GM12878 (cell line): ENCODE data around the gene CXCL12. TPM values are rescaled to one million over a fixed set of nuclear protein-coding genes. Genes with fewer than 3 reads are reported as not detected.

ENCODE experiments used
- ATAC-seq: fragments of 200-7000 bp; cut with Tn5 transposase; 3 replicates; pipeline ENCODE4 v1.9.1; 2020; ENCODE audit warnings: mild to moderate bottlenecking, moderate library complexity
- BruUV-seq: library from RNA; stranded (reverse); fragments of 400-500 nt; replicated peaks from 2 replicates; lab custom pipeline; 2021; lab: Mats Ljungman, UMichigan
- CTCF ChIA-PET: fragments of 300-600 bp; sonication (Branson Sonifier 250); formaldehyde crosslinking; extraction: SDS; loops from one replicate; lab custom pipeline; 2021; ENCODE audit warnings: inconsistent platforms; lab: Yijun Ruan, JAX
- POLR2A ChIA-PET: fragments of 350-600 bp; formaldehyde crosslinking; extraction: SDS; loops from one replicate; lab custom pipeline; 2021; ENCODE audit warnings: inconsistent platforms; lab: Charles Lee
- RAD21 ChIA-PET: fragments of 300-600 bp; sonication (Branson Sonifier 250); formaldehyde crosslinking; loops from one replicate; lab custom pipeline; 2023; ENCODE audit warnings: antibody characterized with exemption; ENCODE audit not compliant: unreplicated experiment; lab: Charles Lee
- SMC1A ChIA-PET: fragments of 300-600 bp; sonication (Branson Sonifier 250); formaldehyde crosslinking; loops from one replicate; lab custom pipeline; 2023; ENCODE audit not compliant: unreplicated experiment, uncharacterized antibody; lab: Charles Lee
- DNase-seq: peaks from one replicate; pipeline ENCODE4 v3.0.0-alpha.2; 2011; ENCODE audit warnings: low read depth, low spot score
- FAIRE-seq: peaks from 3 replicates; lab custom pipeline; 2011; peaks lifted over from hg19 to GRCh38; lab: Jason Lieb, UNC
- H2AFZ ChIP-seq: 2 replicates; pipeline ENCODE4 v1.6.0; 2011; ENCODE audit warnings: low read depth, low read length, control low read depth; ENCODE audit not compliant: control insufficient read depth
- H3K27ac ChIP-seq: 2 replicates; pipeline ENCODE4 v1.5.1; 2011; ENCODE audit warnings: control low read depth; ENCODE audit not compliant: control insufficient read depth, insufficient read depth
- H3K27me3 ChIP-seq, 2 experiments: replicated peaks in 1 of 2; 2 replicates each; pipeline versions ENCODE4 v1.6.0 to v1.6.1; 2011; ENCODE audit warnings: low read length in 1 of 2; ENCODE audit not compliant: control insufficient read depth in 2 of 2, insufficient read depth in 2 of 2
- H3K36me3 ChIP-seq, 2 experiments: 2 replicates each; pipeline ENCODE4 v1.5.1; 2011; ENCODE audit warnings: low read length in 1 of 2; ENCODE audit not compliant: control insufficient read depth in 2 of 2, insufficient read depth in 2 of 2
- H3K4me1 ChIP-seq: 2 replicates; pipeline ENCODE4 v1.6.1; 2011; ENCODE audit warnings: mild to moderate bottlenecking, low read length, moderate library complexity, mixed read lengths; ENCODE audit not compliant: control insufficient read depth, insufficient read depth
- H3K4me2 ChIP-seq: 2 replicates; pipeline ENCODE4 v1.6.0; 2011; ENCODE audit warnings: control low read depth; ENCODE audit not compliant: control insufficient read depth, insufficient read depth
- H3K4me3 ChIP-seq: fragments of 200-600 bp; sonication (generic); 2 replicates; pipeline ENCODE4 v1.5.1; 2016
- H3K79me2 ChIP-seq: 2 replicates; pipeline ENCODE4 v1.6.0; 2011; ENCODE audit warnings: low read length; ENCODE audit not compliant: control insufficient read depth, insufficient read depth
- H3K9ac ChIP-seq: 2 replicates; pipeline ENCODE4 v1.8.0; 2011; ENCODE audit warnings: low read length, control low read depth, mixed read lengths; ENCODE audit not compliant: control insufficient read depth, insufficient read depth
- H3K9me3 ChIP-seq: replicated peaks from 3 replicates; pipeline ENCODE4 v1.5.1; 2011; ENCODE audit warnings: mild to moderate bottlenecking, low read length; ENCODE audit not compliant: control insufficient read depth, insufficient read depth
- H4K20me1 ChIP-seq: 2 replicates; pipeline ENCODE4 v1.6.0; 2011; ENCODE audit not compliant: control insufficient read depth, insufficient read depth
- BACH1 ChIP-seq: fragments of 450-650 bp; IDR thresholded peaks from 2 replicates; pipeline ENCODE4 v1.6.1; 2017; ENCODE audit warnings: mild to moderate bottlenecking, borderline replicate concordance
- IKZF1 ChIP-seq: fragments of 450-650 bp; conservative IDR thresholded peaks from 2 replicates; pipeline ENCODE4 v1.6.1; 2017; ENCODE audit warnings: antibody characterized with exemption, mild to moderate bottlenecking
- JUND ChIP-seq: IDR thresholded peaks from 2 replicates; pipeline ENCODE4 v1.6.1; 2012; ENCODE audit warnings: low read depth, mild to moderate bottlenecking, low read length, improper control_type of control experiment, moderate library complexity
- KLF5 ChIP-seq: fragments of 450-650 bp; IDR thresholded peaks from 2 replicates; pipeline ENCODE4 v1.6.1; 2014; ENCODE audit warnings: mild to moderate bottlenecking; ENCODE audit not compliant: partially characterized antibody
- MTA2 ChIP-seq: fragments of 450-650 bp; IDR thresholded peaks from 2 replicates; pipeline ENCODE4 v1.6.1; 2016; ENCODE audit warnings: low read depth, mild to moderate bottlenecking, moderate library complexity
- POLR2A ChIP-seq: IDR thresholded peaks from 2 replicates; pipeline ENCODE4 v1.6.1; 2011; ENCODE audit warnings: low read depth, mild to moderate bottlenecking, low read length
- POLR2AphosphoS5 ChIP-seq: IDR thresholded peaks from 2 replicates; pipeline ENCODE4 v1.6.1; 2011; ENCODE audit warnings: mild to moderate bottlenecking, low read length, inconsistent platforms
- SP1 ChIP-seq: IDR thresholded peaks from one replicate; pipeline ENCODE4 v1.6.1; 2011; ENCODE audit warnings: low read depth, low read length
- SRF ChIP-seq, 2 experiments: IDR thresholded peaks; 2 replicates each; pipeline ENCODE4 v1.6.1; 2011; ENCODE audit warnings: low read depth in 2 of 2, low read length in 2 of 2, mild to moderate bottlenecking in 1 of 2, moderate library complexity in 1 of 2
- ZSCAN29 ChIP-seq: fragments of 450-650 bp; IDR thresholded peaks from 2 replicates; pipeline ENCODE4 v1.6.1; 2017; ENCODE audit warnings: mild to moderate bottlenecking, moderate library complexity
- WGBS: methylation state at CpG from one replicate; pipeline ENCODE4 v1.1.6; 2016; ENCODE audit warnings: low lambda C conversion rate; ENCODE audit not compliant: insufficient replicate concordance, insufficient coverage; ENCODE audit errors: missing lambda C conversion rate; 5-methylcytosine and 5-hydroxymethylcytosine counted together
- in situ Hi-C: fragments of 300-500 bp; cut with MboI; formaldehyde crosslinking; loops from 9 replicates; pipeline ENCODE4 v1.14.3; 2018; ENCODE audit warnings: mixed read lengths
- intact Hi-C: fragments of 100-400 bp; cut with micrococcal nuclease; formaldehyde crosslinking; loops from one replicate; pipeline ENCODE4 v1.14.2; 2022; ENCODE audit not compliant: unreplicated experiment
- polyA plus RNA-seq, 11 experiments: library from polyadenylated mRNA; depleted of rRNA in 4 of 11; unstranded in 6 of 11; stranded (reverse) in 5 of 11; fragments of >200 nt; fragmentation: Nextera tagmentation in 4 of 11; fragmentation: Illumina TruSeq in 1 of 11; extraction: Ambion mirVana in 4 of 11; extraction: Trizol in 1 of 11; gene quantifications; 1 replicate in 1 of 11; 2 replicates in 10 of 11; pipeline versions ENCODE4 v1.2.1 to v1.2.3, GENCODE V29; 2011 to 2016; ENCODE audit warnings: inconsistent platforms in 2 of 11, missing spikeins in 2 of 11, low read depth in 1 of 11
- total RNA-seq, 4 experiments: library from RNA; depleted of rRNA in 3 of 4; stranded (reverse); fragments of >200 nt in 3 of 4; fragmentation: Illumina TruSeq in 1 of 4; extraction: Trizol in 1 of 4; gene quantifications; 2 replicates each; pipeline versions ENCODE4 v1.2.1 to v1.2.3, GENCODE V29; 2013 to 2021
- TF ChIP-seq, protein P1 (sequence below): fragments of 450-650 bp; IDR thresholded peaks from 2 replicates; pipeline ENCODE4 v1.6.1; 2017; ENCODE audit warnings: antibody characterized with exemption, mild to moderate bottlenecking, moderate library complexity
- TF ChIP-seq, protein P2 (sequence below): IDR thresholded peaks from 2 replicates; pipeline ENCODE4 v1.6.1; 2011; ENCODE audit warnings: mild to moderate bottlenecking, low read depth, low read length, moderate library complexity; ENCODE audit not compliant: insufficient replicate concordance
- TF ChIP-seq, protein P3 (sequence below): fragments of 450-650 bp; IDR thresholded peaks from 2 replicates; pipeline ENCODE4 v1.6.1; 2017; ENCODE audit warnings: mild to moderate bottlenecking, moderate library complexity

The CXCL12 gene
- total and polyA plus RNA-seq, 10 of the 15 experiments (the other 5 are each of a cell fraction or from before 2014, with no cell fraction given), result 0.03 to 4.5 (median 0.53) TPM

DNA sequence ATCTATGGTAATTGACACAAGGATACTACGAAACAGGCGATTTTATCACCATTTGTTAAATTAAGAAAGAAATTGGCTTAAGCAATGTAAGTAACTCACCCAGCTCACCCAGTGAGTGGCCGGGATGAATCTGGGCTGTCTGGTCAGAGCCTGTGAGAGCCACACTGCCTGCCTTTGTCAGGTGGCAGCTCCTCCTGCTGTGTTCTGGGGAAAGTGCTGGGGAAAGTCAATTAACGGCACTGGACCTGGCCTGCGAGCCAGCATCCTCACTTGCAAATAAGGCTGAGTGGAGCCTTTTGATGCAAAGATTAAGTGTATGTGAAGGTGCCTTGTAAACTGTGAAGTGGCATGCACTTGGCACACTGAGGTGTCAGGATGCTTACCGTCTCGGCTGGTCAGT, 13.4 kb upstream of the CXCL12 start:
- no peaks in the 10 kb centered on the region for H3K79me2 ChIP-seq
- H3K4me3 ChIP-seq, result no peak overlapping the region
- H3K27ac ChIP-seq, result no peak overlapping the region
- no peaks in the 10 kb centered on the region for H3K9me3 ChIP-seq
- H3K4me2 ChIP-seq, result no peak overlapping the region
- CTCF ChIA-PET, result no interaction called here
- SMC1A ChIA-PET, result no interaction called here
- ATAC-seq (no peak), DNase-seq (no peak)
- WGBS, result 14% methylated on average over 7 of the region's 7 CpGs
- RAD21 ChIA-PET, result no interaction called here
- BruUV-seq, result no TSS peak
- H3K36me3 ChIP-seq, result no peaks in the 10 kb centered on the region
- no peak overlapping the region for H2AFZ ChIP-seq
- POLR2A ChIA-PET, result no interaction called here
- no peak for TF ChIP-seq SRF (IDR thresholded peaks at IDR 0.05; ENCODE audit: low read depth in 2 of 2, low read length in 2 of 2)
- TF ChIP-seq, protein P1, sequence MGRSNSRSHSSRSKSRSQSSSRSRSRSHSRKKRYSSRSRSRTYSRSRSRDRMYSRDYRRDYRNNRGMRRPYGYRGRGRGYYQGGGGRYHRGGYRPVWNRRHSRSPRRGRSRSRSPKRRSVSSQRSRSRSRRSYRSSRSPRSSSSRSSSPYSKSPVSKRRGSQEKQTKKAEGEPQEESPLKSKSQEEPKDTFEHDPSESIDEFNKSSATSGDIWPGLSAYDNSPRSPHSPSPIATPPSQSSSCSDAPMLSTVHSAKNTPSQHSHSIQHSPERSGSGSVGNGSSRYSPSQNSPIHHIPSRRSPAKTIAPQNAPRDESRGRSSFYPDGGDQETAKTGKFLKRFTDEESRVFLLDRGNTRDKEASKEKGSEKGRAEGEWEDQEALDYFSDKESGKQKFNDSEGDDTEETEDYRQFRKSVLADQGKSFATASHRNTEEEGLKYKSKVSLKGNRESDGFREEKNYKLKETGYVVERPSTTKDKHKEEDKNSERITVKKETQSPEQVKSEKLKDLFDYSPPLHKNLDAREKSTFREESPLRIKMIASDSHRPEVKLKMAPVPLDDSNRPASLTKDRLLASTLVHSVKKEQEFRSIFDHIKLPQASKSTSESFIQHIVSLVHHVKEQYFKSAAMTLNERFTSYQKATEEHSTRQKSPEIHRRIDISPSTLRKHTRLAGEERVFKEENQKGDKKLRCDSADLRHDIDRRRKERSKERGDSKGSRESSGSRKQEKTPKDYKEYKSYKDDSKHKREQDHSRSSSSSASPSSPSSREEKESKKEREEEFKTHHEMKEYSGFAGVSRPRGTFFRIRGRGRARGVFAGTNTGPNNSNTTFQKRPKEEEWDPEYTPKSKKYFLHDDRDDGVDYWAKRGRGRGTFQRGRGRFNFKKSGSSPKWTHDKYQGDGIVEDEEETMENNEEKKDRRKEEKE, result no peak
- TF ChIP-seq, protein P2, sequence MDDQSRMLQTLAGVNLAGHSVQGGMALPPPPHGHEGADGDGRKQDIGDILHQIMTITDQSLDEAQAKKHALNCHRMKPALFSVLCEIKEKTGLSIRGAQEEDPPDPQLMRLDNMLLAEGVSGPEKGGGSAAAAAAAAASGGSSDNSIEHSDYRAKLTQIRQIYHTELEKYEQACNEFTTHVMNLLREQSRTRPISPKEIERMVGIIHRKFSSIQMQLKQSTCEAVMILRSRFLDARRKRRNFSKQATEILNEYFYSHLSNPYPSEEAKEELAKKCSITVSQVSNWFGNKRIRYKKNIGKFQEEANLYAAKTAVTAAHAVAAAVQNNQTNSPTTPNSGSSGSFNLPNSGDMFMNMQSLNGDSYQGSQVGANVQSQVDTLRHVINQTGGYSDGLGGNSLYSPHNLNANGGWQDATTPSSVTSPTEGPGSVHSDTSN, result no peak
- TF ChIP-seq SP1, result no peak
- no peak for TF ChIP-seq BACH1
- no peak for TF ChIP-seq POLR2AphosphoS5
- no peak for TF ChIP-seq MTA2
- TF ChIP-seq IKZF1, result no peak
- no peak for TF ChIP-seq ZSCAN29
- TF ChIP-seq, protein P3, sequence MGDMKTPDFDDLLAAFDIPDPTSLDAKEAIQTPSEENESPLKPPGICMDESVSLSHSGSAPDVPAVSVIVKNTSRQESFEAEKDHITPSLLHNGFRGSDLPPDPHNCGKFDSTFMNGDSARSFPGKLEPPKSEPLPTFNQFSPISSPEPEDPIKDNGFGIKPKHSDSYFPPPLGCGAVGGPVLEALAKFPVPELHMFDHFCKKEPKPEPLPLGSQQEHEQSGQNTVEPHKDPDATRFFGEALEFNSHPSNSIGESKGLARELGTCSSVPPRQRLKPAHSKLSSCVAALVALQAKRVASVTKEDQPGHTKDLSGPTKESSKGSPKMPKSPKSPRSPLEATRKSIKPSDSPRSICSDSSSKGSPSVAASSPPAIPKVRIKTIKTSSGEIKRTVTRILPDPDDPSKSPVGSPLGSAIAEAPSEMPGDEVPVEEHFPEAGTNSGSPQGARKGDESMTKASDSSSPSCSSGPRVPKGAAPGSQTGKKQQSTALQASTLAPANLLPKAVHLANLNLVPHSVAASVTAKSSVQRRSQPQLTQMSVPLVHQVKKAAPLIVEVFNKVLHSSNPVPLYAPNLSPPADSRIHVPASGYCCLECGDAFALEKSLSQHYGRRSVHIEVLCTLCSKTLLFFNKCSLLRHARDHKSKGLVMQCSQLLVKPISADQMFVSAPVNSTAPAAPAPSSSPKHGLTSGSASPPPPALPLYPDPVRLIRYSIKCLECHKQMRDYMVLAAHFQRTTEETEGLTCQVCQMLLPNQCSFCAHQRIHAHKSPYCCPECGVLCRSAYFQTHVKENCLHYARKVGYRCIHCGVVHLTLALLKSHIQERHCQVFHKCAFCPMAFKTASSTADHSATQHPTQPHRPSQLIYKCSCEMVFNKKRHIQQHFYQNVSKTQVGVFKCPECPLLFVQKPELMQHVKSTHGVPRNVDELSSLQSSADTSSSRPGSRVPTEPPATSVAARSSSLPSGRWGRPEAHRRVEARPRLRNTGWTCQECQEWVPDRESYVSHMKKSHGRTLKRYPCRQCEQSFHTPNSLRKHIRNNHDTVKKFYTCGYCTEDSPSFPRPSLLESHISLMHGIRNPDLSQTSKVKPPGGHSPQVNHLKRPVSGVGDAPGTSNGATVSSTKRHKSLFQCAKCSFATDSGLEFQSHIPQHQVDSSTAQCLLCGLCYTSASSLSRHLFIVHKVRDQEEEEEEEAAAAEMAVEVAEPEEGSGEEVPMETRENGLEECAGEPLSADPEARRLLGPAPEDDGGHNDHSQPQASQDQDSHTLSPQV, result no peak
- no peak for TF ChIP-seq KLF5
- TF ChIP-seq JUND, result no peak
- TF ChIP-seq POLR2A, result no peak
- TF ChIP-seq, all 136 proteins: peak for 0
- no peaks in the 10 kb centered on the region; a peak in 2 of 4 replicates for H3K27me3 ChIP-seq
- in situ Hi-C loops (loop anchor here (25.0 kb wide), 1 partner anchor 464 kb away; no protein-coding TSS in a partner anchor), intact Hi-C loops (loop anchor here (10.0 kb wide), 1 partner anchor 457 kb away; no protein-coding TSS in a partner anchor)
- H3K4me1 ChIP-seq, result no peaks in the 10 kb centered on the region
- no peaks in the 10 kb centered on the region for H4K20me1 ChIP-seq
- FAIRE-seq, result no peak
- no peak overlapping the region for H3K9ac ChIP-seq
